Motor neuron (in vitro differentiated cells): ENCODE results near the gene MT1F. TPM values are rescaled to one million over a fixed set of nuclear protein-coding genes. Genes with fewer than 3 reads are reported as not detected.

Experiments used
- ATAC-seq, 8 experiments: fragments of 200-7000 bp; cut with Tn5 transposase; replicated peaks in 6 of 8; 2 replicates each; pipeline ENCODE4 v1.8.0; 2021; ENCODE audit warnings: mild to moderate bottlenecking in 8 of 8, moderate library complexity in 8 of 8
- H3K27ac ChIP-seq, 2 donors: fragments of 250-450 bp; sonication (Bioruptor Pico); 2 replicates each; pipeline ENCODE4 v1.9.0; 2021; ENCODE audit warnings: antibody characterized with exemption in 2 of 2, mild to moderate bottlenecking in 2 of 2, moderate library complexity in 1 of 2
- H3K4me1 ChIP-seq, 2 donors: fragments of 250-450 bp; sonication (Bioruptor Pico); replicated peaks in 1 of 2; 2 replicates each; pipeline ENCODE4 v1.6.1; 2021; ENCODE audit warnings: antibody characterized with exemption in 2 of 2, mild to moderate bottlenecking in 2 of 2, moderate library complexity in 1 of 2
- H3K4me3 ChIP-seq, 5 donors: fragments of 250-450 bp; sonication (Bioruptor Pico); 2 replicates each; pipeline ENCODE4 v1.9.0; 2021; ENCODE audit warnings: antibody characterized with exemption in 5 of 5, mild to moderate bottlenecking in 5 of 5, moderate library complexity in 4 of 5
- WGBS, 10 experiments: fragments of 450-650 bp; shearing (Covaris generic); methylation state at CpG; one replicate each; pipeline ENCODE4 v1.0.0; 2022; 5-methylcytosine and 5-hydroxymethylcytosine counted together
- in situ Hi-C, 9 experiments: fragments of 400-800 bp; cut with MboI; loops; one replicate each; pipeline ENCODE4 v1.15.0; 2021; ENCODE audit warnings: low sequenced_read_pairs in 9 of 9, low pct_unique_long_range_greater_than_20kb in 2 of 9; ENCODE audit not compliant: unreplicated experiment in 9 of 9
- total RNA-seq, 8 experiments: library from RNA; unstranded; fragments of 300-600 nt; gene quantifications; 2 replicates each; pipeline versions ENCODE4 v1.2.3 to v1.2.4, GENCODE V29; 2022

The MT1F gene
- 100 to 1,000 TPM in 1 of 8 experiments, 10 to 100 TPM in 3, 1 to 10 TPM in 3, not detected in 1; 1.8 to 156 (median 11.3) TPM for total RNA-seq

- Histone ChIP-seq H3K4me3 (peak within 1 kb of the TSS; percentile 27 to 36 (median 33)), H3K4me1 (peaks cover 8 to 16% of the 10 kb centered on the region in 2 donors), H3K27ac (no peak within 1 kb of the TSS)
- 0 to 20% (median 0%) methylated on average over 1 to 3 of the region's 46 CpGs; no CpG with 5 or more reads in 4 of the 10 experiments for WGBS, 10 experiments
- ATAC-seq = peak; percentile 38 to 91 (median 88)
- in situ Hi-C loops = no loop called here
Measured at GRCh38 chr16:56657555-56658326, at the start of gene MT1F. Gene MT1F, plus strand, starts transcription at chr16:56657959. Its CDS starts 100 bp downstream, at chr16:56658059.

GRCh38 chr16:56608043-56608875, 49.5 kb upstream of the MT1F start, which contains the start of gene MT2A:
Gene MT2A, plus strand, starts transcription at chr16:56608584. Its CDS starts 72 bp downstream, at chr16:56608656.
- WGBS, 10 experiments = 0 to 77% (median 20%) methylated on average over 3 to 27 of the region's 62 CpGs; no CpG with 5 or more reads in 1 of the 10 experiments
- H3K4me1 ChIP-seq = peaks cover 11 to 16% of the 10 kb centered on the region in 2 donors
- ATAC-seq = peak; percentile 52 to 98 (median 95)
- peak within 1 kb of the TSS; percentile 20 to 37 (median 26) for H3K4me3 ChIP-seq
- no peak within 1 kb of the TSS for H3K27ac ChIP-seq
- in situ Hi-C loops = no loop called here

GRCh38 chr16:56608876-56609462, 48.8 kb upstream of the MT1F start:
- peaks cover 11 to 16% of the 10 kb centered on the region in 2 donors for H3K4me1 ChIP-seq
- 0 to 8% (median 0%) methylated on average over 3 to 12 of the region's 21 CpGs; no CpG with 5 or more reads in 2 of the 10 experiments for WGBS, 10 experiments
- ATAC-seq = no peak
- H3K27ac ChIP-seq = no peak overlapping the region
- in situ Hi-C loops = no loop called here
- H3K4me3 ChIP-seq = peak overlapping the region; percentile 20 to 37 (median 26)

- 0 to 27% (median 0%) methylated on average over 1 to 5 of the region's 6 CpGs; no CpG with 5 or more reads in 1 of the 10 experiments for WGBS, 10 experiments
- Histone ChIP-seq H3K4me3 (peak overlapping the region in 4 of 5 donors; percentile 20 to 37 (median 31)), H3K27ac (no peak overlapping the region), H3K4me1 (peaks cover 11 to 16% of the 10 kb centered on the region in 2 donors)
- ATAC-seq = peak in 4 of 8 experiments; percentile 1 to 14 (median 6)
- in situ Hi-C loops = no loop called here
Measured at GRCh38 chr16:56609463-56609921, 48.3 kb upstream of the MT1F start.

- WGBS, 10 experiments = 0 to 67% (median 32%) methylated on average over 1 to 7 of the region's 10 CpGs; no CpG with 5 or more reads in 1 of the 10 experiments
- no peak overlapping the region for H3K27ac ChIP-seq
- ATAC-seq = peak in 3 of 8 experiments; percentile 2 to 11 (median 6)
- in situ Hi-C loops = no loop called here
- H3K4me3 ChIP-seq = no peak overlapping the region
- H3K4me1 ChIP-seq = peaks cover 11 to 16% of the 10 kb centered on the region in 2 donors
Measured at GRCh38 chr16:56610017-56610608, 47.6 kb upstream of the MT1F start.

GRCh38 chr16:56610609-56611111, 47.1 kb upstream of the MT1F start:
- Histone ChIP-seq H3K4me1 (peaks cover 11 to 16% of the 10 kb centered on the region in 2 donors), H3K27ac (no peak overlapping the region), H3K4me3 (no peak overlapping the region)
- 0 to 100% (median 79%) methylated on average over 1 to 2 of the region's 2 CpGs; no CpG with 5 or more reads in 4 of the 10 experiments for WGBS, 10 experiments
- in situ Hi-C loops = no loop called here
- no peak for ATAC-seq

- Histone ChIP-seq H3K4me3 (no peak overlapping the region), H3K27ac (no peak overlapping the region), H3K4me1 (peaks cover 11 to 16% of the 10 kb centered on the region in 2 donors)
- 22 to 100% (median 60%) methylated on average over 1 to 2 of the region's 2 CpGs; no CpG with 5 or more reads in 3 of the 10 experiments for WGBS, 10 experiments
- ATAC-seq = no peak
- in situ Hi-C loops = no loop called here
Measured at GRCh38 chr16:56611281-56611833, 46.4 kb upstream of the MT1F start.

GRCh38 chr16:56613706-56614105, 44.1 kb upstream of the MT1F start:
- Histone ChIP-seq H3K4me1 (peaks cover 10 to 14% of the 10 kb centered on the region in 2 donors), H3K4me3 (no peak overlapping the region), H3K27ac (no peak overlapping the region)
- in situ Hi-C loops = no loop called here
- no peak for ATAC-seq

- H3K27ac ChIP-seq = no peak overlapping the region
- in situ Hi-C loops = no loop called here
- H3K4me1 ChIP-seq = peaks cover 2 to 6% of the 10 kb centered on the region in 2 donors
- no peak overlapping the region for H3K4me3 ChIP-seq
- ATAC-seq = no peak
Measured at GRCh38 chr16:56614549-56614991, 43.2 kb upstream of the MT1F start.

- Histone ChIP-seq H3K4me3 (no peak overlapping the region), H3K27ac (no peak overlapping the region), H3K4me1 (no peaks in the 10 kb centered on the region)
- in situ Hi-C loops = no loop called here
- no peak for ATAC-seq
- 33 to 100% (median 66%) methylated on average over 1 to 3 of the region's 3 CpGs for WGBS, 10 experiments
Measured at GRCh38 chr16:56615353-56615752, 42.4 kb upstream of the MT1F start.

- peak in 1 of 8 experiments; percentile 20 for ATAC-seq
- 20 to 100% (median 49%) methylated on average over 1 to 9 of the region's 23 CpGs for WGBS, 10 experiments
- Histone ChIP-seq H3K4me1 (no peaks in the 10 kb centered on the region), H3K4me3 (no peak overlapping the region), H3K27ac (no peak overlapping the region)
- in situ Hi-C loops = no loop called here
Measured at GRCh38 chr16:56616608-56617211, 41.0 kb upstream of the MT1F start.
